Measurements from ENCODE around the gene FSCN2. TPM values are rescaled to one million over a fixed set of nuclear protein-coding genes. Genes with fewer than 3 reads are reported as not detected.
A peak's percentile ranks its signal among the peaks of the same experiment; 100 is the strongest.

The FSCN2 gene
- total RNA-seq, 2 donors from 2014 or later = 1.0 to 1.8 TPM

- Histone ChIP-seq H3K27me3 (ENCODE audit: control insufficient read depth, insufficient read depth, low read length, poor library complexity, severe bottlenecking) (no peaks in the 10 kb centered on the region), H3K27ac (ENCODE audit: low read depth, low read length) (no peak overlapping the region), H3K4me3 (ENCODE audit: low read length) (no peak overlapping the region), H3K9me3 (ENCODE audit: control insufficient read depth, low read length) (no peaks in the 10 kb centered on the region), H3K36me3 (ENCODE audit: control insufficient read depth, insufficient read depth, low read length) (no peaks in the 10 kb centered on the region), H3K4me1 (ENCODE audit: control insufficient read depth, insufficient read depth, low read length) (no peaks in the 10 kb centered on the region), H3K9ac (ENCODE audit: extremely low read depth, low read length, poor library complexity, severe bottlenecking) (no peak overlapping the region)
- Mint-ChIP-seq H3K4me1 (peaks cover 7% of the 10 kb centered on the region), H3K27me3 (ENCODE audit: insufficient read depth) (peaks cover 27% of the 10 kb centered on the region), H3K36me3 (ENCODE audit: low read depth) (no peaks in the 10 kb centered on the region), H3K9me3 (no peaks in the 10 kb centered on the region), H3K27ac (no peak overlapping the region), H3K4me3 (no peak overlapping the region)
- WGBS, 2 experiments (ENCODE audit: insufficient coverage in 1 of 2, insufficient read length in 1 of 2) = 78 to 91% methylated on average over 5 to 8 of the region's 8 CpGs
- DNase-seq = peak; percentile 69
- no peak for TF ChIP-seq CTCF (conservative IDR thresholded peaks at IDR 0.05)
These were observed 33.4 kb upstream of the FSCN2 start for GRCh38 chr17:81494626-81495377.

GRCh38 chr17:81498953-81499600 is 29.1 kb upstream of the FSCN2 start:
- no peak for TF ChIP-seq CTCF (conservative IDR thresholded peaks at IDR 0.05)
- H3K4me1 ChIP-seq (ENCODE audit: control insufficient read depth, insufficient read depth, low read length) = no peaks in the 10 kb centered on the region
- Mint-ChIP-seq H3K4me3 (no peak overlapping the region), H3K9me3 (no peaks in the 10 kb centered on the region), H3K36me3 (ENCODE audit: low read depth) (no peaks in the 10 kb centered on the region), H3K27ac (no peak overlapping the region), H3K27me3 (ENCODE audit: insufficient read depth) (peaks cover 19% of the 10 kb centered on the region), H3K4me1 (peaks cover 7% of the 10 kb centered on the region)
- WGBS, 2 experiments (ENCODE audit: insufficient coverage in 1 of 2, insufficient read length in 1 of 2) = 94 to 98% methylated on average over 43 to 64 of the region's 64 CpGs
- no peaks in the 10 kb centered on the region for H3K27me3 ChIP-seq (ENCODE audit: control insufficient read depth, insufficient read depth, low read length, poor library complexity, severe bottlenecking)
- no peak for DNase-seq
- no peak overlapping the region for H3K27ac ChIP-seq (ENCODE audit: low read depth, low read length)
- H3K4me3 ChIP-seq (ENCODE audit: low read length) = no peak overlapping the region
- H3K36me3 ChIP-seq (ENCODE audit: control insufficient read depth, insufficient read depth, low read length) = no peaks in the 10 kb centered on the region
- no peaks in the 10 kb centered on the region for H3K9me3 ChIP-seq (ENCODE audit: control insufficient read depth, low read length)
- no peak overlapping the region for H3K9ac ChIP-seq (ENCODE audit: extremely low read depth, low read length, poor library complexity, severe bottlenecking)

- no peaks in the 10 kb centered on the region for H3K36me3 ChIP-seq (ENCODE audit: control insufficient read depth, insufficient read depth, low read length)
- H3K27me3 ChIP-seq (ENCODE audit: control insufficient read depth, insufficient read depth, low read length, poor library complexity, severe bottlenecking) = no peaks in the 10 kb centered on the region
- H3K9me3 ChIP-seq (ENCODE audit: control insufficient read depth, low read length) = no peaks in the 10 kb centered on the region
- DNase-seq = peak; percentile 65
- H3K4me1 Mint-ChIP-seq = peaks cover 7% of the 10 kb centered on the region
- H3K4me1 ChIP-seq (ENCODE audit: control insufficient read depth, insufficient read depth, low read length) = no peaks in the 10 kb centered on the region
- no peak overlapping the region for H3K4me3 Mint-ChIP-seq
- H3K4me3 ChIP-seq (ENCODE audit: low read length) = no peak overlapping the region
- H3K9me3 Mint-ChIP-seq = no peaks in the 10 kb centered on the region
- no peak overlapping the region for H3K27ac ChIP-seq (ENCODE audit: low read depth, low read length)
- no peak for TF ChIP-seq CTCF (conservative IDR thresholded peaks at IDR 0.05)
- H3K36me3 Mint-ChIP-seq (ENCODE audit: low read depth) = no peaks in the 10 kb centered on the region
- H3K27me3 Mint-ChIP-seq (ENCODE audit: insufficient read depth) = peaks cover 18% of the 10 kb centered on the region
- peak overlapping the region; percentile 83 for H3K27ac Mint-ChIP-seq
- H3K9ac ChIP-seq (ENCODE audit: extremely low read depth, low read length, poor library complexity, severe bottlenecking) = no peak overlapping the region
- WGBS, 2 experiments (ENCODE audit: insufficient coverage in 1 of 2, insufficient read length in 1 of 2) = 58 to 68% methylated on average over 5 to 12 of the region's 12 CpGs
These were observed 28.6 kb upstream of the FSCN2 start for GRCh38 chr17:81499601-81499970.

Measured in endodermal cell (in vitro differentiated cells).